GM21528 (cell line): Measurements from ENCODE around the gene SNX9.
"Not testable (repeated sequence)": the region's sequence is repeated elsewhere in the genome, so short reads cannot be mapped to it uniquely, and the experiment has no call there.

Source experiments
- ATAC-seq: cut with Tn5 transposase; IDR thresholded peaks from one replicate; pipeline ENCODE4 v1.9.1; 2021; ENCODE audit warnings: mild to moderate bottlenecking, moderate library complexity; ENCODE audit not compliant: unreplicated experiment, low FRiP score

Gene SNX9

GRCh38 chr6:157830354-157831017, 7.4 kb downstream of the SNX9 start:
- ATAC-seq = peak; percentile 91

- ATAC-seq = no peak
These were observed 7.9 kb downstream of the SNX9 start for GRCh38 chr6:157831018-157831369.

GRCh38 chr6:157831424-157832249, 8.6 kb downstream of the SNX9 start:
- no peak for ATAC-seq

GRCh38 chr6:157832250-157832967, 9.4 kb downstream of the SNX9 start:
- ATAC-seq = no peak

GRCh38 chr6:157834549-157834948, 11.5 kb downstream of the SNX9 start:
- no peak for ATAC-seq

- ATAC-seq = no peak
These were observed 15.8 kb downstream of the SNX9 start for GRCh38 chr6:157838718-157839430.

GRCh38 chr6:157839606-157840005, 16.6 kb downstream of the SNX9 start:
- no peak for ATAC-seq

GRCh38 chr6:157840261-157840660, 17.2 kb downstream of the SNX9 start:
- ATAC-seq = no peak

- ATAC-seq = no peak
These were observed 17.7 kb downstream of the SNX9 start for GRCh38 chr6:157840776-157841175.

- ATAC-seq = peak; percentile 87
These were observed 18.3 kb downstream of the SNX9 start for GRCh38 chr6:157841211-157841840.

GRCh38 chr6:157842212-157842611, 19.2 kb downstream of the SNX9 start:
- no peak for ATAC-seq

GRCh38 chr6:157844196-157844595, 21.1 kb downstream of the SNX9 start:
- ATAC-seq = not testable (repeated sequence)

- ATAC-seq = no peak
These were observed 22.6 kb downstream of the SNX9 start for GRCh38 chr6:157845493-157846259.

- no peak for ATAC-seq
These were observed 24.8 kb downstream of the SNX9 start for GRCh38 chr6:157847846-157848245.

- no peak for ATAC-seq
These were observed 25.6 kb downstream of the SNX9 start for GRCh38 chr6:157848693-157849092.

- no peak for ATAC-seq
These were observed 26.4 kb downstream of the SNX9 start for GRCh38 chr6:157849288-157850017.

- ATAC-seq = no peak
These were observed 27.0 kb downstream of the SNX9 start for GRCh38 chr6:157850030-157850429.

GRCh38 chr6:157853018-157853805, 30.2 kb downstream of the SNX9 start:
- no peak for ATAC-seq
